ENCODE results near the gene NEK4. TPM values are rescaled to one million over a fixed set of nuclear protein-coding genes. Genes with fewer than 3 reads are reported as not detected.
A peak's percentile ranks its signal among the peaks of the same experiment; 100 is the strongest.

Gene NEK4
- polyA plus RNA-seq, 1 of the 3 experiments (the other 2 are of a cell fraction): 8.8 TPM

DNA sequence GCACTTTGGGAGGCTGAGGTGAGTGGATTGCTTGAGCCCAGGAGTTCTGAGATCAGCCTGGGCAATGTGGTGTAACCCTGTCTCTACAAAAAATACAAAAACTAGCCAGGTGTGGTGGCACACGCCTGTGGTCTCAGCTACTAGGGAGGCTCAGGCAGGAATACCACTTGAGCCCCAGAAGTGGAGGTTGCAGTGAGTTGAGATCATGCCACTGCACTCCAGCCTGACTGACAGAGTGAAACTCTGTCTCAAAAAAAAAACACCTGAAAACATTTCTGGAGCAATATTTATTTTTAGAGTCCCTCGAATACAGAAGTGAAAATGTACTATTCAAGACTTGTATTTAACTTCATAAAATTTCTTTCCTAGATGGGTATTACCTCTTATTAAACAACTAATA, 60.2 kb downstream of the NEK4 start:
- peaks cover 12% of the 10 kb centered on the region for H3F3A ChIP-seq (replicated peaks; ENCODE audit: insufficient read depth)
- no peak overlapping the region for H3K4me3 ChIP-seq (ENCODE audit: low read depth in 2 of 2, low read length in 1 of 2)
- no peaks in the 10 kb centered on the region for H3K27me3 ChIP-seq (ENCODE audit: insufficient read depth)
- DNase-seq: no peak
- no peaks in the 10 kb centered on the region for H3K9me3 ChIP-seq
- WGBS (ENCODE audit: low lambda C conversion rate): 96% methylated on average over 2 of the region's 2 CpGs
- H4K20me1 ChIP-seq (ENCODE audit: insufficient read depth): no peaks in the 10 kb centered on the region
- TF ChIP-seq NFIC (IDR thresholded peaks at IDR 0.05; ENCODE audit: borderline replicate concordance) (no peak), EZH2phosphoT487 (IDR thresholded peaks at IDR 0.05; ENCODE audit: borderline replicate concordance, low read depth) (no peak), GABPA (IDR thresholded peaks at IDR 0.05; ENCODE audit: low read depth) (no peak), PBX3 (IDR thresholded peaks at IDR 0.05) (no peak), USF1 (IDR thresholded peaks at IDR 0.05; ENCODE audit: borderline replicate concordance, low read depth) (no peak), JUND (IDR thresholded peaks at IDR 0.05) (no peak), ELF1 (IDR thresholded peaks at IDR 0.05) (no peak), TAF1 (IDR thresholded peaks at IDR 0.05; ENCODE audit: borderline replicate concordance, low read depth, low read length) (no peak), FOXJ3 (CRISPR knock-in tag; IDR thresholded peaks at IDR 0.05) (no peak)
- no peak overlapping the region for H3K4me2 ChIP-seq
- H3K79me2 ChIP-seq (ENCODE audit: insufficient read depth): peaks cover 29% of the 10 kb centered on the region
- no peak overlapping the region for H3K9ac ChIP-seq
- H3K36me3 ChIP-seq (replicated peaks in 1 of 2; ENCODE audit: control insufficient read depth in 1 of 2, insufficient read depth in 2 of 2, low read length in 1 of 2): peaks cover 21 to 40% of the 10 kb centered on the region in 2 experiments
- ChIA-PET POLR2A (interaction anchor here (0.9 kb wide), 1 partner anchor 60 kb away, joined by 3 read pairs; no protein-coding TSS in a partner anchor), CTCF (no interaction called here)
- no peak overlapping the region for H3K27ac ChIP-seq (ENCODE audit: low read depth in 2 of 2, low read length in 1 of 2)
- no peaks in the 10 kb centered on the region for H3K9me2 ChIP-seq
- no peak overlapping the region for H2AFZ ChIP-seq (ENCODE audit: low read depth)
- H3K4me1 ChIP-seq (ENCODE audit: control insufficient read depth in 1 of 2, insufficient read depth in 2 of 2, low read depth in 1 of 2, low read length in 1 of 2): peaks cover 9 to 10% of the 10 kb centered on the region in 2 experiments

- H3K4me3 ChIP-seq (ENCODE audit: low read depth in 2 of 2, low read length in 1 of 2): peak overlapping the region; percentile 79 to 84; a peak in 2 of 4 replicates
These were observed 63.2 kb downstream of the NEK4 start for GRCh38 chr3:52707585-52707984.

More at GRCh38 chr3:52707585-52707984, 63.2 kb downstream of the NEK4 start:
- H4K20me1 ChIP-seq (ENCODE audit: insufficient read depth): no peaks in the 10 kb centered on the region
- H3K36me3 ChIP-seq (replicated peaks in 1 of 2; ENCODE audit: control insufficient read depth in 1 of 2, insufficient read depth in 2 of 2, low read length in 1 of 2): peaks cover 21 to 40% of the 10 kb centered on the region in 2 experiments
- peak overlapping the region; percentile 85; the same call in 1 of the 2 replicates for H3K9ac ChIP-seq
- no peaks in the 10 kb centered on the region for H3K9me3 ChIP-seq
- TF ChIP-seq, protein P1, sequence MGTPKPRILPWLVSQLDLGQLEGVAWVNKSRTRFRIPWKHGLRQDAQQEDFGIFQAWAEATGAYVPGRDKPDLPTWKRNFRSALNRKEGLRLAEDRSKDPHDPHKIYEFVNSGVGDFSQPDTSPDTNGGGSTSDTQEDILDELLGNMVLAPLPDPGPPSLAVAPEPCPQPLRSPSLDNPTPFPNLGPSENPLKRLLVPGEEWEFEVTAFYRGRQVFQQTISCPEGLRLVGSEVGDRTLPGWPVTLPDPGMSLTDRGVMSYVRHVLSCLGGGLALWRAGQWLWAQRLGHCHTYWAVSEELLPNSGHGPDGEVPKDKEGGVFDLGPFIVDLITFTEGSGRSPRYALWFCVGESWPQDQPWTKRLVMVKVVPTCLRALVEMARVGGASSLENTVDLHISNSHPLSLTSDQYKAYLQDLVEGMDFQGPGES (IDR thresholded peaks at IDR 0.05; ENCODE audit: low read depth, low read length): no peak
- TF ChIP-seq CHD2 (IDR thresholded peaks at IDR 0.05; ENCODE audit: low read length, partially characterized antibody): no peak
- TF ChIP-seq CTCF (IDR thresholded peaks at IDR 0.05): no peak
- TF ChIP-seq ZBTB33 (IDR thresholded peaks at IDR 0.05; ENCODE audit: borderline replicate concordance, low read depth): no peak
- no peak for TF ChIP-seq POLR2AphosphoS5 (IDR thresholded peaks at IDR 0.05; ENCODE audit: low read depth, low read length)
- no peak for TF ChIP-seq GABPA (IDR thresholded peaks at IDR 0.05; ENCODE audit: low read depth)
- TF ChIP-seq YY1 (IDR thresholded peaks at IDR 0.05; ENCODE audit: low read depth): no peak
- no peak for TF ChIP-seq NFIC (IDR thresholded peaks at IDR 0.05; ENCODE audit: borderline replicate concordance)
- ChIA-PET POLR2A (no interaction called here), CTCF (no interaction called here)
- peaks cover 9 to 18% of the 10 kb centered on the region in 2 experiments for H3K4me1 ChIP-seq (ENCODE audit: control insufficient read depth in 1 of 2, insufficient read depth in 2 of 2, low read depth in 1 of 2, low read length in 1 of 2)
- H3F3A ChIP-seq (replicated peaks; ENCODE audit: insufficient read depth): peaks cover 12% of the 10 kb centered on the region
- H3K79me2 ChIP-seq (ENCODE audit: insufficient read depth): peaks cover 57% of the 10 kb centered on the region
- no peaks in the 10 kb centered on the region for H3K9me2 ChIP-seq
- no peaks in the 10 kb centered on the region for H3K27me3 ChIP-seq (ENCODE audit: insufficient read depth)
- DNase-seq: no peak
- WGBS (ENCODE audit: low lambda C conversion rate): 88% methylated on average over 4 of the region's 4 CpGs
- H3K4me2 ChIP-seq: peak overlapping the region; percentile 91
- H2AFZ ChIP-seq (ENCODE audit: low read depth): no peak overlapping the region
- no peak overlapping the region for H3K27ac ChIP-seq (ENCODE audit: low read depth in 2 of 2, low read length in 1 of 2)
